Loucy (cell line): ENCODE data around the gene RERG.

Experiments
- CTCF ChIP-seq: fragments of 200-600 bp; sonication (generic); conservative IDR thresholded peaks from 2 replicates; pipeline ENCODE4 v1.5.1; 2014; ENCODE audit warnings: mild to moderate bottlenecking, antibody characterized with exemption, low read length
- EZH2phosphoT487 ChIP-seq: fragments of 200-600 bp; IDR thresholded peaks from 2 replicates; pipeline ENCODE4 v1.6.1; 2018; ENCODE audit warnings: antibody characterized with exemption, mild to moderate bottlenecking, moderate library complexity, borderline replicate concordance

GRCh38 chr12:15256761-15257160 lies 35.5 kb upstream of the RERG start:
- TF ChIP-seq CTCF, result no peak
- TF ChIP-seq EZH2phosphoT487, result no peak
